Measurements from ENCODE around the gene BCL10. TPM values are rescaled to one million over a fixed set of nuclear protein-coding genes. Genes with fewer than 3 reads are reported as not detected.

BCL10 gene
- total RNA-seq, 1 experiment from 2014 or later: 29.9 TPM

DNA sequence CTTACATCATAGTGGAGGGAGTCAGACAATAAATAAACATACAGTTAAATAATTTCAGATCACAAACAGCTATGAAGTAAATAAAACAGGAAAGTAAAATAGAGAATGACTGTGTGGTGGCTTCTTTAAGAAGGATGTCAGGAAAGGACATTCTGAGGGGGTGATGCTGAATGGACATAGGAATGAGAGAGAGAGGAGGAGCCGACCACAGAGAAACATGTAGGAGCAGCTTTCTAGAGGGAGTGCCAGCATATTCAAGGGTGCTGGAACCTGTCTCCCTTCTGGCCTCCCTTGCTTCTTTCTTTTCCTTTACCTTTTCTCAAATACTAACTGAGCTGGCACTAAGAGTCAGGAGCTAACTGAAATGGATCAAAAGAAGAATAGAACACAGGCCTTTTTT is 20.5 kb upstream of the BCL10 start:
- DNase-seq (no peak), ATAC-seq (no peak)
- Histone ChIP-seq H3K4me1 (ENCODE audit: insufficient read depth, low read length) (peaks cover 59% of the 10 kb centered on the region), H3K4me2 (ENCODE audit: low read length) (peak overlapping the region; percentile 70), H3K27me3 (ENCODE audit: low read length) (no peaks in the 10 kb centered on the region), H3K4me3 (ENCODE audit: low read length) (peak overlapping the region; percentile 3; the same call in 1 of the 2 replicates), H3F3A (ENCODE audit: low read length, unreplicated experiment) (peaks cover 24% of the 10 kb centered on the region), H2AFZ (ENCODE audit: low read length) (no peak overlapping the region), H4K20me1 (ENCODE audit: low read length) (no peaks in the 10 kb centered on the region), H3K27ac (ENCODE audit: low read length) (peak overlapping the region; percentile 95), H3K36me3 (ENCODE audit: low read depth, low read length) (no peaks in the 10 kb centered on the region), H3K9me3 (ENCODE audit: low read length) (no peaks in the 10 kb centered on the region), H3K79me2 (ENCODE audit: low read length) (peaks cover 8% of the 10 kb centered on the region), H3K9me2 (replicated peaks; ENCODE audit: low read length) (no peaks in the 10 kb centered on the region), H3K9ac (ENCODE audit: low read length) (peak overlapping the region; percentile 68)
- TF ChIP-seq EZH2 (IDR thresholded peaks at IDR 0.05; ENCODE audit: low read length, unreplicated experiment): no peak
- TF ChIP-seq EZH2phosphoT487 (IDR thresholded peaks at IDR 0.05; ENCODE audit: borderline replicate concordance, low read length): no peak
- TF ChIP-seq, protein P1, sequence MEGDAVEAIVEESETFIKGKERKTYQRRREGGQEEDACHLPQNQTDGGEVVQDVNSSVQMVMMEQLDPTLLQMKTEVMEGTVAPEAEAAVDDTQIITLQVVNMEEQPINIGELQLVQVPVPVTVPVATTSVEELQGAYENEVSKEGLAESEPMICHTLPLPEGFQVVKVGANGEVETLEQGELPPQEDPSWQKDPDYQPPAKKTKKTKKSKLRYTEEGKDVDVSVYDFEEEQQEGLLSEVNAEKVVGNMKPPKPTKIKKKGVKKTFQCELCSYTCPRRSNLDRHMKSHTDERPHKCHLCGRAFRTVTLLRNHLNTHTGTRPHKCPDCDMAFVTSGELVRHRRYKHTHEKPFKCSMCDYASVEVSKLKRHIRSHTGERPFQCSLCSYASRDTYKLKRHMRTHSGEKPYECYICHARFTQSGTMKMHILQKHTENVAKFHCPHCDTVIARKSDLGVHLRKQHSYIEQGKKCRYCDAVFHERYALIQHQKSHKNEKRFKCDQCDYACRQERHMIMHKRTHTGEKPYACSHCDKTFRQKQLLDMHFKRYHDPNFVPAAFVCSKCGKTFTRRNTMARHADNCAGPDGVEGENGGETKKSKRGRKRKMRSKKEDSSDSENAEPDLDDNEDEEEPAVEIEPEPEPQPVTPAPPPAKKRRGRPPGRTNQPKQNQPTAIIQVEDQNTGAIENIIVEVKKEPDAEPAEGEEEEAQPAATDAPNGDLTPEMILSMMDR (conservative IDR thresholded peaks at IDR 0.05; ENCODE audit: low read depth, low read length): no peak
- ChIA-PET POLR2A (ENCODE audit: unreplicated experiment) (interaction anchor here (0.5 to 0.7 kb wide), 2 partner anchors 21 to 1593 kb away, joined by 3 to 4 read pairs; partner anchors contain the start of gene BCL10), CTCF (no interaction called here)
- intact Hi-C loops (cut with micrococcal nuclease): loop anchor here (1.0 to 5.0 kb wide), 2 partner anchors 21 to 95 kb away; partner anchors contain the start of genes BCL10 and SYDE2
- no TSS peak for BruUV-seq (replicated peaks)

DNA sequence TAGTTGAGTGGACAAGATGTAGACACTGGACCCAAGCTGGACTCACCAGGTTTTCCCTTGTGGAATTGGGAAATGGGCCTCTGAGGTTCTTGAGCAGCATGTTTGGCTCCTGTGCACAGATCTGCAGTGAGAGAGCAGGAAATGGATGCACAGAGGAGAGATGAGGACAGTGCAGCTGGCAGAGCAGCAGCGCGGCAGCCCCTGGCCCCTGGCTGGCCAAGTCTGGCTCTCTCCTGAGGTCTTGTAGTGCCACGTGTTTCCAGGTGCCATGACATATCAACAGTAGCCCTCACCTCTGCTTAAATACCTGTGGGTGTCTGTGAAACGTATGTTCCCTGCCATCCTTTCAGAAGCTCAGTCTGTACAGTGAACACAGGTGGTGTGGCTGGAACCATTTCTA is 19.2 kb upstream of the BCL10 start:
- Histone ChIP-seq H3K4me3 (ENCODE audit: low read length) (no peak overlapping the region), H3K9me2 (replicated peaks; ENCODE audit: low read length) (no peaks in the 10 kb centered on the region), H3K9ac (ENCODE audit: low read length) (peak overlapping the region; percentile 58), H3K27me3 (ENCODE audit: low read length) (no peaks in the 10 kb centered on the region), H3K4me2 (ENCODE audit: low read length) (peak overlapping the region; percentile 64), H3K9me3 (ENCODE audit: low read length) (no peaks in the 10 kb centered on the region), H2AFZ (ENCODE audit: low read length) (no peak overlapping the region), H3F3A (ENCODE audit: low read length, unreplicated experiment) (peaks cover 24% of the 10 kb centered on the region), H4K20me1 (ENCODE audit: low read length) (no peaks in the 10 kb centered on the region), H3K79me2 (ENCODE audit: low read length) (peaks cover 15% of the 10 kb centered on the region), H3K27ac (ENCODE audit: low read length) (peak overlapping the region; percentile 93), H3K4me1 (ENCODE audit: insufficient read depth, low read length) (peaks cover 72% of the 10 kb centered on the region), H3K36me3 (ENCODE audit: low read depth, low read length) (no peaks in the 10 kb centered on the region)
- TF ChIP-seq, protein P1 (conservative IDR thresholded peaks at IDR 0.05; ENCODE audit: low read depth, low read length): no peak
- TF ChIP-seq EZH2phosphoT487 (IDR thresholded peaks at IDR 0.05; ENCODE audit: borderline replicate concordance, low read length) (no peak), EZH2 (IDR thresholded peaks at IDR 0.05; ENCODE audit: low read length, unreplicated experiment) (no peak)
- ChIA-PET POLR2A (ENCODE audit: unreplicated experiment) (interaction anchor here (0.5 to 0.7 kb wide), 3 partner anchors 20 to 283 kb away, joined by 3 to 4 read pairs (median 3); no protein-coding TSS in a partner anchor), CTCF (no interaction called here)
- no peak for ATAC-seq
- no TSS peak for BruUV-seq (replicated peaks)
- DNase-seq: no peak
- intact Hi-C loops (cut with micrococcal nuclease): loop anchor here (5.0 kb wide), 1 partner anchor 93 kb away; the partner anchor contains the start of gene SYDE2

DNA sequence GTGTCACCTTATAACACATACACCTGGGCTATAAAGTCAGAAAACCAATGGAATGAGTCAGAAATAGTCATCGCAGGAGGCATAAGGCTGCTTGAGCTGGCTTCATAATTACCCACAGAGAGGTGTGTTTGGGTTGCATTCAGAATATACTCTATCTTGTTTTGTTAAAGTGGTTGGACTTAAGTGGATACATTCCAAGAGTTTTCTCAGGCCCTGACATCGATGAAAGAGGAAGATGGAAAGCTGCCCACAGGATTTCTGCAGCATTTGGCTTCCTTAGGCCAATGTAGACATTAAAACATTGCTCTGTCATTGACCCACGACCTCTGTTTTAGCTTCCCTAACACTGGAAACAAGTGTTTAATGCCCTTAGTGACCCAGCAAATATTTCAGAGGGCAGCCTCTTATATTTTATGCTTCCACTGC is 18.6 kb upstream of the BCL10 start:
- Histone ChIP-seq H3K4me1 (ENCODE audit: insufficient read depth, low read length) (peaks cover 79% of the 10 kb centered on the region), H3K36me3 (ENCODE audit: low read depth, low read length) (no peaks in the 10 kb centered on the region), H3K27ac (ENCODE audit: low read length) (peak overlapping the region; percentile 93), H3K9ac (ENCODE audit: low read length) (peak overlapping the region; percentile 58), H3K4me2 (ENCODE audit: low read length) (peak overlapping the region; percentile 64), H4K20me1 (ENCODE audit: low read length) (no peaks in the 10 kb centered on the region), H3K4me3 (ENCODE audit: low read length) (no peak overlapping the region), H3K9me3 (ENCODE audit: low read length) (no peaks in the 10 kb centered on the region), H3K27me3 (ENCODE audit: low read length) (no peaks in the 10 kb centered on the region), H3F3A (ENCODE audit: low read length, unreplicated experiment) (peaks cover 24% of the 10 kb centered on the region), H3K9me2 (replicated peaks; ENCODE audit: low read length) (no peaks in the 10 kb centered on the region), H2AFZ (ENCODE audit: low read length) (no peak overlapping the region), H3K79me2 (ENCODE audit: low read length) (peaks cover 15% of the 10 kb centered on the region)
- ChIA-PET CTCF (interaction anchor here (0.6 to 1.0 kb wide), 2 partner anchors 36 to 107 kb away, joined by 4 to 6 read pairs; partner anchors contain the start of gene C1orf52), POLR2A (ENCODE audit: unreplicated experiment) (interaction anchor here (0.5 to 1.0 kb wide), 3 partner anchors 18 to 284 kb away, joined by 3 to 6 read pairs (median 4); partner anchors contain the start of gene BCL10)
- TF ChIP-seq, protein P1 (conservative IDR thresholded peaks at IDR 0.05; ENCODE audit: low read depth, low read length): no peak
- TF ChIP-seq EZH2 (IDR thresholded peaks at IDR 0.05; ENCODE audit: low read length, unreplicated experiment): no peak
- TF ChIP-seq EZH2phosphoT487 (IDR thresholded peaks at IDR 0.05; ENCODE audit: borderline replicate concordance, low read length): no peak
- DNase-seq (peak; percentile 98), ATAC-seq (peak; percentile 69)
- no TSS peak for BruUV-seq (replicated peaks)
- intact Hi-C loops (cut with micrococcal nuclease): loop anchor here (5.0 kb wide), 1 partner anchor 93 kb away; the partner anchor contains the start of gene SYDE2
